Measurements from ENCODE around the gene AKAP6. TPM values are rescaled to one million over a fixed set of nuclear protein-coding genes. Genes with fewer than 3 reads are reported as not detected.

AKAP6 gene
- total and polyA plus RNA-seq, 2 of the 8 experiments (the other 6 are each of a cell fraction or from before 2014, with no cell fraction given): 0.09 to 0.89 TPM

DNA sequence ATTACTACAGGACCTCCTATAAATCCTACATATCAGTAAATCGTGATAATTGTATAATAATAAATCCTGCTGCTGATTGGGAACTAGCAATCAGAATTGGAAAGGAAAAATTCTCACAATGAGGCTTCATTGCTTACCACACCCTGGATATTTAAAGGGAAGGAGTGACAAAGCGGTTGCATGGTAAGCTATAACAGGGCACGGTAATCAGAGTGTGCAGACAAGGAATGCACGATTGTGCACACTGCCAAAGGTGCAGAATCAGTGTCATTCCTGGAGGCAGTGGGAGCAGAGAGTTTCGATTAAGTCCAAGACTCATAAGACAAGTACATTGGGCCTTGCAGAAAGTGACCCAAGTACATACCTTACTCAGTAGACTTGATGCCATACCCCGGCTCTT is 332.1 kb downstream of the AKAP6 start:
- Histone ChIP-seq H3K23me2 (ENCODE audit: low read depth, low read length) (no peaks in the 10 kb centered on the region), H3K23ac (ENCODE audit: insufficient read length) (no peak overlapping the region), H2AFZ (ENCODE audit: low read length) (no peak overlapping the region), H4K8ac (ENCODE audit: extremely low read depth, insufficient read depth, low read length) (no peak overlapping the region), H3K4me3 (ENCODE audit: extremely low read depth in 1 of 4, insufficient read depth in 2 of 4, low read depth in 3 of 4, low read length in 4 of 4) (no peak overlapping the region), H3K9me3 (ENCODE audit: insufficient read depth in 2 of 2, low read depth in 1 of 2, low read length in 1 of 2) (no peaks in the 10 kb centered on the region), H2BK20ac (ENCODE audit: low read length) (no peak overlapping the region), H4K20me1 (replicated peaks in 1 of 2; ENCODE audit: control insufficient read depth in 1 of 2, insufficient read depth in 2 of 2, low read length in 2 of 2) (no peaks in the 10 kb centered on the region), H3K9ac (replicated peaks in 1 of 4; ENCODE audit: extremely low read depth in 1 of 4, low read depth in 3 of 4, low read length in 3 of 4) (no peak overlapping the region), H4K5ac (ENCODE audit: insufficient read length, low read depth, low read length) (no peak overlapping the region), H3K14ac (ENCODE audit: insufficient read length) (no peak overlapping the region), H3K18ac (ENCODE audit: extremely low read depth, low read length) (no peak overlapping the region), H3K56ac (replicated peaks; ENCODE audit: insufficient read length, low read depth, low read length) (no peak overlapping the region), H4K91ac (replicated peaks; ENCODE audit: insufficient read length, low read length) (no peak overlapping the region), H3K27ac (ENCODE audit: low read depth, low read length) (no peak overlapping the region), H2BK5ac (ENCODE audit: low read depth, low read length) (no peak overlapping the region), H3K4ac (replicated peaks; ENCODE audit: insufficient read length, low read depth, low read length) (no peak overlapping the region), H3K4me2 (ENCODE audit: insufficient read depth in 1 of 2, low read depth in 2 of 2, low read length in 2 of 2) (no peak overlapping the region), H3K27me3 (replicated peaks in 1 of 4; ENCODE audit: control insufficient read depth in 3 of 4, extremely low read depth in 1 of 4, insufficient read depth in 3 of 4, low read length in 3 of 4) (no peaks in the 10 kb centered on the region), H3K79me2 (ENCODE audit: control insufficient read depth in 1 of 2, insufficient read depth in 2 of 2, low read length in 2 of 2) (no peaks in the 10 kb centered on the region), H3K4me1 (replicated peaks in 1 of 4; ENCODE audit: control insufficient read depth in 3 of 4, insufficient read depth in 4 of 4, low read length in 3 of 4) (peaks cover 0 to 3% (median 1%) of the 10 kb centered on the region in 4 experiments; a peak in 2 of 7 replicates), H3K79me1 (ENCODE audit: low read depth, low read length) (no peaks in the 10 kb centered on the region), H3K36me3 (ENCODE audit: control insufficient read depth in 2 of 4, insufficient read depth in 4 of 4, low read length in 3 of 4) (no peaks in the 10 kb centered on the region), H2BK15ac (ENCODE audit: low read length) (no peak overlapping the region), H2AK5ac (ENCODE audit: low read depth, low read length) (no peak overlapping the region), H2BK120ac (replicated peaks; ENCODE audit: low read depth, low read length) (no peak overlapping the region), H2BK12ac (ENCODE audit: low read depth, low read length) (no peak overlapping the region)
- ChIA-PET POLR2A (ENCODE audit: partially characterized antibody) (no interaction called here), CTCF (ENCODE audit: partially characterized antibody) (no interaction called here)
- no peak for DNase-seq (ENCODE audit: low read depth in 1 of 2, low spot score in 2 of 2)
- TF ChIP-seq TCF12 (IDR thresholded peaks at IDR 0.05; ENCODE audit: low read depth, low read length) (no peak), EGR1 (IDR thresholded peaks at IDR 0.05; ENCODE audit: borderline replicate concordance, low read depth, low read length) (no peak)
- 79% methylated on average over 6 of the region's 6 CpGs; no CpG with 5 or more reads in 1 of the 2 experiments for WGBS, 2 experiments (ENCODE audit: extremely low coverage in 1 of 2, insufficient coverage in 1 of 2, insufficient read length in 1 of 2, insufficient replicate concordance in 2 of 2, low coverage in 1 of 2, low lambda C conversion rate in 2 of 2, missing lambda C conversion rate in 1 of 2)
- FAIRE-seq: no peak
